Activated CD4-positive, alpha-beta T cell treated with anti-CD3 and anti-CD28 coated beads, Interleukin-2, Interleukin-6, amounts not matched to agents 100 ng/mL and 50 ng/mL, durations not matched to agents 16 hours and 8 hours (primary cell): ENCODE results near the gene RXFP4.

ENCODE experiments used
- DNase-seq: peaks from one replicate; pipeline ENCODE4 v3.0.0-alpha.2; 2020

Gene RXFP4

GRCh38 chr1:155931332-155932038, 10.0 kb upstream of the RXFP4 start:
- no peak for DNase-seq

GRCh38 chr1:155932081-155932480, 9.4 kb upstream of the RXFP4 start:
- no peak for DNase-seq

GRCh38 chr1:155932487-155932886, 9.0 kb upstream of the RXFP4 start:
- DNase-seq = no peak

- DNase-seq = peak; percentile 23
These were observed 7.8 kb upstream of the RXFP4 start for GRCh38 chr1:155933591-155934096.

- DNase-seq = peak; percentile 98
These were observed 7.1 kb upstream of the RXFP4 start, which contains the start of gene KHDC4 for GRCh38 chr1:155934097-155934935. Gene KHDC4, minus strand, starts transcription at chr1:155934413. Its CDS starts 40 bp downstream, at chr1:155934373.

GRCh38 chr1:155934936-155935590, 6.4 kb upstream of the RXFP4 start:
- DNase-seq = no peak

- DNase-seq = peak; percentile 71
These were observed 3.2 kb upstream of the RXFP4 start for GRCh38 chr1:155938220-155938627.

- DNase-seq = no peak
These were observed 901 bp upstream of the RXFP4 start for GRCh38 chr1:155940482-155940992.

- DNase-seq = no peak
These were observed 550 bp downstream of the RXFP4 start for GRCh38 chr1:155941845-155942531.

- DNase-seq = no peak
These were observed 1.2 kb downstream of the RXFP4 start for GRCh38 chr1:155942578-155943141.

GRCh38 chr1:155944444-155944799, 3.0 kb downstream of the RXFP4 start:
- no peak for DNase-seq

- DNase-seq = no peak
These were observed 5.3 kb downstream of the RXFP4 start for GRCh38 chr1:155946633-155947219.

- DNase-seq = no peak
These were observed 5.9 kb downstream of the RXFP4 start for GRCh38 chr1:155947292-155947691.

GRCh38 chr1:155947741-155948140, 6.3 kb downstream of the RXFP4 start:
- DNase-seq = no peak

GRCh38 chr1:155950829-155951228, 9.4 kb downstream of the RXFP4 start:
- no peak for DNase-seq

GRCh38 chr1:155951753-155952504, 10.5 kb downstream of the RXFP4 start:
- DNase-seq = no peak

- DNase-seq = no peak
These were observed 11.1 kb downstream of the RXFP4 start for GRCh38 chr1:155952505-155952890.

- no peak for DNase-seq
These were observed 13.2 kb downstream of the RXFP4 start for GRCh38 chr1:155954645-155955044.

GRCh38 chr1:155957411-155957915, 16.0 kb downstream of the RXFP4 start:
- no peak for DNase-seq

GRCh38 chr1:155960081-155960745, 18.8 kb downstream of the RXFP4 start:
- no peak for DNase-seq
